ENCODE data around the gene RNU1-1.

Gene RNU1-1

DNA sequence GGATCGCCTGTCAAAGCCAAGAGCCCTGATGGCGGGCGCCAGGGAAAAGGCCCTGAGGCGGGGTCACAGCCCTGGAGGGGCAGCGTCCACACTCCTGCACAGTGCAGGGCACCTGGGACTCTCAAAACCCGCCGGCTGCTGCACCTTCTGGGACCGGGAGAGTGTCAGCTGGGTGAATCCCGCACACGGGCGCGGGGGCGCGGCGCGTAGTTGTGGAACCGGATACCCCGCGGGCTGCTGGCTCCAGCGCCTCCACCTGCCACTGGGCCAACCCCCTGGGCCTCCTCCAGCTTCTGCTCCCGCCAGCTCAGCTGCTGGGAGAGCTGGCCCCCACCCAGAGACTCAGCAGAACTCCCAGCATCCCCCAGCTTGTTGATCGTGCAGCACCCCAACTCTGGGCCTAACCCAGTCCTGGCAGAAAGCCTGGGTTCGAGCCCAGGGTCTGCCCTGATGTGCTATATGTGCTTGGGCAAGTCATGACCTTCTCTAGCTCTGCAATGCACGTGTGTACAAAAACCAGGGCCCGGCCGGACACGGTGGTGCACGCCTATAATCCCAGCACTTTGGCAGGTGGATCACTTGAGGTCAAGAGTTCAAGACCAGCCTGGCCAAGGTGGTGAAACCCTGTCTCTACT is 39.8 kb downstream of the RNU1-1 start:
- no peak overlapping the region for H2AFZ ChIP-seq
- no peaks in the 10 kb centered on the region for H3K79me2 ChIP-seq
- H3K4me3 ChIP-seq (ENCODE audit: low read depth, low read length): no peak overlapping the region
- H3K27me3 ChIP-seq (ENCODE audit: control insufficient read depth, insufficient read depth, low read length): no peaks in the 10 kb centered on the region
- H3K9me3 ChIP-seq (ENCODE audit: control insufficient read depth, low read length): no peaks in the 10 kb centered on the region
- H3K4me2 ChIP-seq (ENCODE audit: low read length): no peak overlapping the region
- no peak overlapping the region for H3K27ac ChIP-seq
- no peaks in the 10 kb centered on the region for H3K36me3 ChIP-seq (ENCODE audit: control insufficient read depth, insufficient read depth, low read length)
- no peak overlapping the region for H3K9ac ChIP-seq
- TF ChIP-seq, protein P1, sequence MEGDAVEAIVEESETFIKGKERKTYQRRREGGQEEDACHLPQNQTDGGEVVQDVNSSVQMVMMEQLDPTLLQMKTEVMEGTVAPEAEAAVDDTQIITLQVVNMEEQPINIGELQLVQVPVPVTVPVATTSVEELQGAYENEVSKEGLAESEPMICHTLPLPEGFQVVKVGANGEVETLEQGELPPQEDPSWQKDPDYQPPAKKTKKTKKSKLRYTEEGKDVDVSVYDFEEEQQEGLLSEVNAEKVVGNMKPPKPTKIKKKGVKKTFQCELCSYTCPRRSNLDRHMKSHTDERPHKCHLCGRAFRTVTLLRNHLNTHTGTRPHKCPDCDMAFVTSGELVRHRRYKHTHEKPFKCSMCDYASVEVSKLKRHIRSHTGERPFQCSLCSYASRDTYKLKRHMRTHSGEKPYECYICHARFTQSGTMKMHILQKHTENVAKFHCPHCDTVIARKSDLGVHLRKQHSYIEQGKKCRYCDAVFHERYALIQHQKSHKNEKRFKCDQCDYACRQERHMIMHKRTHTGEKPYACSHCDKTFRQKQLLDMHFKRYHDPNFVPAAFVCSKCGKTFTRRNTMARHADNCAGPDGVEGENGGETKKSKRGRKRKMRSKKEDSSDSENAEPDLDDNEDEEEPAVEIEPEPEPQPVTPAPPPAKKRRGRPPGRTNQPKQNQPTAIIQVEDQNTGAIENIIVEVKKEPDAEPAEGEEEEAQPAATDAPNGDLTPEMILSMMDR (IDR thresholded peaks at IDR 0.05): no peak
- no peaks in the 10 kb centered on the region for H3K4me1 ChIP-seq

DNA sequence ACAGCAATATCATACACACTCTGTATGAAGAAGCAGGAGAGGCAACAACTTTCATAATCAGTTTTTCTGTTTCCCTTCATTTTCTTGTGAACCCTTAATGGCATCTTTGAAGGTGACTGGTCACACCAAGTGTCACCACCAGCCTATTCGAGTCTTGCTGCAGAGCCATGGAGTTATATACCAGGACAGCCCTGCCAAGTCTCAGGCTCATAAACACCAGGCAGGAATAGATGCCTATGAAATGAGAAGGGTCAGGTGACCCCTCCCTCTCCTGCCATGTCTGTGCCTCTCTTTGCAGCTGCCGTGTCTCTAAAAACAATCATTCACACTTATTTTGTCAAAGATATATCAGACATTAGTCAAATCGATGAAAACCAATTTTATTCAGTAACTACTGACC is 45.5 kb downstream of the RNU1-1 start:
- no peaks in the 10 kb centered on the region for H3K9me3 ChIP-seq (ENCODE audit: control insufficient read depth, low read length)
- no peak overlapping the region for H3K4me3 ChIP-seq (ENCODE audit: low read depth, low read length)
- TF ChIP-seq, protein P1 (IDR thresholded peaks at IDR 0.05): no peak
- no peak overlapping the region for H3K4me2 ChIP-seq (ENCODE audit: low read length)
- H3K9ac ChIP-seq: no peak overlapping the region
- H2AFZ ChIP-seq: no peak overlapping the region
- no peaks in the 10 kb centered on the region for H3K36me3 ChIP-seq (ENCODE audit: control insufficient read depth, insufficient read depth, low read length)
- H3K27me3 ChIP-seq (ENCODE audit: control insufficient read depth, insufficient read depth, low read length): no peaks in the 10 kb centered on the region
- H3K4me1 ChIP-seq: no peaks in the 10 kb centered on the region
- H3K79me2 ChIP-seq: no peaks in the 10 kb centered on the region
- H3K27ac ChIP-seq: no peak overlapping the region

DNA sequence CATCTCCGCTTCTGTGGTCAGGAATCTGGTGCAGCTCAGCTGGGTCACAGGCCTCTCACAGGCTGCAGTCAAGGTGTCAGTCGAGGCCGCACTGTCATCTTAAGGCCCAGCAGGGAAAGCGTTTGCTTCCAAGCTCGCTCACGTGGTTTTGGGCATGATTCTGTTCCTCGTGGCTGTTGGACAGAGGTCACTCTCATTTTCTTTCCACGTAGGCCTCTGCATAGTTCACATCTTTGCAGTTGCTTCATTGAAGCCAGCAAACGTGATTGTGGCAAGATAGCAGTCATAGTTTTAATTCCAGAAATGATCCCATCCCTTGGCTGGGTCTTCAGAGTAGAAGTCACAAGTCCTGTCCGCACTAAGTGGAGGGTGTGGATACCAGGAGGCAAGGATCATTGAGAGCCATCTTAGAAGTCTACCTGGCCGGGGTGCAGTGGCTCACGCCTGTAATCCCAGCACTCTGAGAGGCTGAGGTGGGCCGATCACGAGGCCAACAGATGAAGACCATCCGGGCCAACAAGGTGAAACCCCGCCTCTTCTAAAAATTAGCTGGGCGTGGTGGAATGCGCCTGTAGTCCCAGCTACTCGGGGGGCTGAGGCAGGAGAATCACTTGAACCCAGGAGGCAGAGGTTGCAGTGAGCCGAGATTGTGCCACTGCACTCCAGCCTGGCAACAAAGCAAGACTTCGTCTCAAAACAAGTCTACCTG is 49.0 kb downstream of the RNU1-1 start:
- H3K9ac ChIP-seq: no peak overlapping the region
- no peak overlapping the region for H3K4me3 ChIP-seq (ENCODE audit: low read depth, low read length)
- no peak overlapping the region for H3K4me2 ChIP-seq (ENCODE audit: low read length)
- H3K36me3 ChIP-seq (ENCODE audit: control insufficient read depth, insufficient read depth, low read length): no peaks in the 10 kb centered on the region
- H3K4me1 ChIP-seq: no peaks in the 10 kb centered on the region
- no peaks in the 10 kb centered on the region for H3K27me3 ChIP-seq (ENCODE audit: control insufficient read depth, insufficient read depth, low read length)
- no peak overlapping the region for H2AFZ ChIP-seq
- TF ChIP-seq, protein P1 (IDR thresholded peaks at IDR 0.05): no peak
- H3K27ac ChIP-seq: no peak overlapping the region
- no peaks in the 10 kb centered on the region for H3K9me3 ChIP-seq (ENCODE audit: control insufficient read depth, low read length)
- no peaks in the 10 kb centered on the region for H3K79me2 ChIP-seq
